Ishikawa (cell line): ENCODE results near the gene GGCT.

Experiments used
- CEBPB ChIP-seq: IDR thresholded peaks from 2 replicates; pipeline ENCODE4 v1.6.1; 2012
- CREB1 ChIP-seq: IDR thresholded peaks from 2 replicates; pipeline ENCODE4 v1.6.1; 2012; ENCODE audit warnings: low read depth
- EGR1 ChIP-seq: IDR thresholded peaks from 2 replicates; pipeline ENCODE4 v1.6.1; 2012
- EP300 ChIP-seq: IDR thresholded peaks from 2 replicates; pipeline ENCODE4 v1.6.1; 2012; ENCODE audit warnings: borderline replicate concordance
- FOXM1 ChIP-seq: IDR thresholded peaks from 2 replicates; pipeline ENCODE4 v1.6.1; 2012; ENCODE audit warnings: low read depth, borderline replicate concordance
- NFIC ChIP-seq: IDR thresholded peaks from 2 replicates; pipeline ENCODE4 v1.6.1; 2012
- RAD21 ChIP-seq: IDR thresholded peaks from 2 replicates; pipeline ENCODE4 v1.6.1; 2012; ENCODE audit warnings: low read depth
- TAF1 ChIP-seq: IDR thresholded peaks from 2 replicates; pipeline ENCODE4 v1.6.1; 2012; ENCODE audit warnings: low read depth, mild to moderate bottlenecking
- TCF12 ChIP-seq: IDR thresholded peaks from 2 replicates; pipeline ENCODE4 v1.6.1; 2012; ENCODE audit warnings: low read depth
- TEAD4 ChIP-seq: IDR thresholded peaks from 2 replicates; pipeline ENCODE4 v1.6.1; 2012
- YY1 ChIP-seq: IDR thresholded peaks from 2 replicates; pipeline ENCODE4 v1.6.1; 2012; ENCODE audit warnings: low read depth
- ZBTB7A ChIP-seq: IDR thresholded peaks from 2 replicates; pipeline ENCODE4 v1.6.1; 2012; ENCODE audit warnings: low read depth
- TF ChIP-seq, protein P1 (sequence below): IDR thresholded peaks from 2 replicates; pipeline ENCODE4 v1.6.1; 2012; ENCODE audit warnings: low read depth, mild to moderate bottlenecking
- TF ChIP-seq, protein P2 (sequence below): IDR thresholded peaks from 2 replicates; pipeline ENCODE4 v1.6.1; 2012
- TF ChIP-seq, protein P3 (sequence below): IDR thresholded peaks from 2 replicates; pipeline ENCODE4 v1.6.1; 2012

The GGCT gene

DNA sequence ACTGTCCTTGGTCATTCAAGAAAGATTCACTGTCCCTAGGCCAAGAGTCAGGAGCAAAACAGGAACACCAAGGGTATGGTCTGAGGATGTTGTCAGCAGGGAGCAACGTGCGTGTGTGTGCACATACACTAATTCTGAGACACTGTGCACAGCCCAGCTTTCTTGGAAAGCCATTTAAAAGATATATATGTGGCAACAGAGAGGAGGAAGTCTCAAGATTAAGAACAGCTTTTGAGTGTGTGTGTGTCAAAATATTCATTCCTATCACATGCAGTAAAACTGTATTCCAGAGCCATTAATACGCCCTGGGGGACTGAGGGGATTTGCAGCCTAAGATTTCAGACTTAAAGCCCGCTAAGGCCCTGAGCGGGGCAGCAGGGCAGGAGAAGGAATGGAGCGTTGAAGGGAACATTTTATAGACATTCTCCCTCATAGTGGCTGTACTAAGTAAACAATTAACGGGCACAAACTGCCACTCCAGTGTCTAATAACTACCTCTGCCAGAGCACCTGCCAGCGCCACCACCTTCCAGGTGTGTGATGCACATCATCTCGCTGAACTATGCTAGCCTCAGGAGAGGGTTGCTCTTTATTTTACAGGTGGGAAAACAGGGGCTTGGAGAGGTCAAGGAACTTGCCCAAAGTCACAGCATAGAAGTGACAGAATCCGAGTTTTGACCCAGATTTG is 28.0 kb downstream of the GGCT start:
- TF ChIP-seq YY1, result no peak
- TF ChIP-seq, protein P1, sequence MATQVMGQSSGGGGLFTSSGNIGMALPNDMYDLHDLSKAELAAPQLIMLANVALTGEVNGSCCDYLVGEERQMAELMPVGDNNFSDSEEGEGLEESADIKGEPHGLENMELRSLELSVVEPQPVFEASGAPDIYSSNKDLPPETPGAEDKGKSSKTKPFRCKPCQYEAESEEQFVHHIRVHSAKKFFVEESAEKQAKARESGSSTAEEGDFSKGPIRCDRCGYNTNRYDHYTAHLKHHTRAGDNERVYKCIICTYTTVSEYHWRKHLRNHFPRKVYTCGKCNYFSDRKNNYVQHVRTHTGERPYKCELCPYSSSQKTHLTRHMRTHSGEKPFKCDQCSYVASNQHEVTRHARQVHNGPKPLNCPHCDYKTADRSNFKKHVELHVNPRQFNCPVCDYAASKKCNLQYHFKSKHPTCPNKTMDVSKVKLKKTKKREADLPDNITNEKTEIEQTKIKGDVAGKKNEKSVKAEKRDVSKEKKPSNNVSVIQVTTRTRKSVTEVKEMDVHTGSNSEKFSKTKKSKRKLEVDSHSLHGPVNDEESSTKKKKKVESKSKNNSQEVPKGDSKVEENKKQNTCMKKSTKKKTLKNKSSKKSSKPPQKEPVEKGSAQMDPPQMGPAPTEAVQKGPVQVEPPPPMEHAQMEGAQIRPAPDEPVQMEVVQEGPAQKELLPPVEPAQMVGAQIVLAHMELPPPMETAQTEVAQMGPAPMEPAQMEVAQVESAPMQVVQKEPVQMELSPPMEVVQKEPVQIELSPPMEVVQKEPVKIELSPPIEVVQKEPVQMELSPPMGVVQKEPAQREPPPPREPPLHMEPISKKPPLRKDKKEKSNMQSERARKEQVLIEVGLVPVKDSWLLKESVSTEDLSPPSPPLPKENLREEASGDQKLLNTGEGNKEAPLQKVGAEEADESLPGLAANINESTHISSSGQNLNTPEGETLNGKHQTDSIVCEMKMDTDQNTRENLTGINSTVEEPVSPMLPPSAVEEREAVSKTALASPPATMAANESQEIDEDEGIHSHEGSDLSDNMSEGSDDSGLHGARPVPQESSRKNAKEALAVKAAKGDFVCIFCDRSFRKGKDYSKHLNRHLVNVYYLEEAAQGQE, result no peak
- no peak for TF ChIP-seq ZBTB7A
- TF ChIP-seq FOXM1, result no peak
- TF ChIP-seq TEAD4, result no peak
- no peak for TF ChIP-seq NFIC
- TF ChIP-seq CEBPB, result no peak
- TF ChIP-seq, protein P2, sequence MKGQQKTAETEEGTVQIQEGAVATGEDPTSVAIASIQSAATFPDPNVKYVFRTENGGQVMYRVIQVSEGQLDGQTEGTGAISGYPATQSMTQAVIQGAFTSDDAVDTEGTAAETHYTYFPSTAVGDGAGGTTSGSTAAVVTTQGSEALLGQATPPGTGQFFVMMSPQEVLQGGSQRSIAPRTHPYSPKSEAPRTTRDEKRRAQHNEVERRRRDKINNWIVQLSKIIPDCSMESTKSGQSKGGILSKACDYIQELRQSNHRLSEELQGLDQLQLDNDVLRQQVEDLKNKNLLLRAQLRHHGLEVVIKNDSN, result no peak
- no peak for TF ChIP-seq TAF1
- TF ChIP-seq, protein P3, sequence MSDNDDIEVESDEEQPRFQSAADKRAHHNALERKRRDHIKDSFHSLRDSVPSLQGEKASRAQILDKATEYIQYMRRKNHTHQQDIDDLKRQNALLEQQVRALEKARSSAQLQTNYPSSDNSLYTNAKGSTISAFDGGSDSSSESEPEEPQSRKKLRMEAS, result no peak
- TF ChIP-seq TCF12, result no peak
- TF ChIP-seq EGR1, result no peak
- no peak for TF ChIP-seq CREB1
- no peak for TF ChIP-seq RAD21
- no peak for TF ChIP-seq EP300

- TF ChIP-seq TEAD4 (no peak), RAD21 (no peak), TAF1 (no peak), NFIC (no peak), YY1 (no peak)
- TF ChIP-seq, protein P1, result no peak
These were observed 29.0 kb downstream of the GGCT start for GRCh38 chr7:30475580-30475979.

GRCh38 chr7:30474893-30475292 is 29.7 kb downstream of the GGCT start:
- TF ChIP-seq NFIC, result no peak
- no peak for TF ChIP-seq EP300
- TF ChIP-seq, protein P2, result no peak
- no peak for TF ChIP-seq ZBTB7A
- no peak for TF ChIP-seq CEBPB
- TF ChIP-seq, protein P1, result no peak
- TF ChIP-seq FOXM1, result no peak
- TF ChIP-seq TAF1, result no peak
- TF ChIP-seq, protein P3, result no peak
- TF ChIP-seq EGR1, result no peak
- TF ChIP-seq RAD21, result no peak

GRCh38 chr7:30474485-30474884 is 30.1 kb downstream of the GGCT start:
- TF ChIP-seq FOXM1 (no peak), TCF12 (no peak), TAF1 (no peak), RAD21 (no peak), CREB1 (no peak), TEAD4 (no peak), CEBPB (no peak), YY1 (no peak), EP300 (no peak)
- TF ChIP-seq, protein P1, result no peak
- TF ChIP-seq, protein P2, result no peak
- TF ChIP-seq, protein P3, result no peak
